Mesenchymal stem cell (in vitro differentiated cells and primary cell): Measurements from ENCODE around the gene FYN.

Experiments
- DNase-seq: peaks from one replicate; pipeline ENCODE4 v3.0.0-alpha.2; 2013
- H2AFZ ChIP-seq: one replicate; pipeline ENCODE4 v1.6.1; 2013; ENCODE audit warnings: low read depth, mild to moderate bottlenecking, control low read depth, inconsistent platforms, low read length, moderate library complexity
- H2AK5ac ChIP-seq: 2 replicates; pipeline ENCODE4 v1.6.1; 2013; ENCODE audit warnings: low read length, moderate library complexity, mild to moderate bottlenecking, inconsistent platforms; ENCODE audit not compliant: severe bottlenecking
- H2BK120ac ChIP-seq: one replicate; pipeline ENCODE4 v1.6.1; 2013; ENCODE audit warnings: low read depth, mild to moderate bottlenecking, inconsistent platforms, low read length, moderate library complexity
- H2BK12ac ChIP-seq, 2 experiments: one replicate each; pipeline ENCODE4 v1.6.1; 2013; ENCODE audit warnings: inconsistent platforms in 2 of 2, low read length in 2 of 2, mild to moderate bottlenecking in 2 of 2, moderate library complexity in 2 of 2, control low read depth in 1 of 2
- H2BK15ac ChIP-seq: one replicate; pipeline ENCODE4 v1.6.1; 2013; ENCODE audit warnings: mild to moderate bottlenecking, low read depth, inconsistent platforms; ENCODE audit not compliant: poor library complexity, severe bottlenecking
- H2BK5ac ChIP-seq: 2 replicates; pipeline ENCODE4 v1.6.1; 2013; ENCODE audit warnings: low read depth, mild to moderate bottlenecking, low read length, control low read depth, inconsistent platforms; ENCODE audit not compliant: poor library complexity, severe bottlenecking
- H3K14ac ChIP-seq, 2 experiments: one replicate each; pipeline ENCODE4 v1.6.1; 2013; ENCODE audit warnings: inconsistent platforms in 2 of 2, low read length in 2 of 2, control low read depth in 1 of 2, mild to moderate bottlenecking in 1 of 2, moderate library complexity in 1 of 2
- H3K18ac ChIP-seq, 2 experiments: one replicate each; pipeline ENCODE4 v1.6.1; 2013; ENCODE audit warnings: inconsistent platforms in 2 of 2, low read length in 2 of 2, control low read depth in 1 of 2, low read depth in 1 of 2, mild to moderate bottlenecking in 1 of 2
- H3K23ac ChIP-seq, 2 experiments: one replicate each; pipeline ENCODE4 v1.6.1; 2013; ENCODE audit warnings: inconsistent platforms in 2 of 2, low read length in 2 of 2, mild to moderate bottlenecking in 2 of 2, moderate library complexity in 2 of 2, control low read depth in 1 of 2
- H3K27ac ChIP-seq: 2 replicates; pipeline ENCODE4 v1.5.1; 2013; ENCODE audit warnings: mild to moderate bottlenecking, moderate library complexity, low read length, control low read depth, inconsistent platforms; ENCODE audit not compliant: poor library complexity, severe bottlenecking
- H3K27me3 ChIP-seq, 2 experiments: 2 replicates each; pipeline versions ENCODE4 v1.6.1 to v1.7.0; 2013; ENCODE audit warnings: low read length in 2 of 2, mild to moderate bottlenecking in 2 of 2, moderate library complexity in 2 of 2, control low read depth in 1 of 2, inconsistent platforms in 1 of 2; ENCODE audit not compliant: control insufficient read depth in 1 of 2, insufficient read depth in 1 of 2
- H3K36me3 ChIP-seq, 2 experiments: 2 replicates each; pipeline versions ENCODE4 v1.6.1 to v1.7.0; 2013; ENCODE audit warnings: low read length in 2 of 2, control low read depth in 1 of 2, inconsistent platforms in 1 of 2, low read depth in 1 of 2, mild to moderate bottlenecking in 1 of 2; ENCODE audit not compliant: insufficient read depth in 2 of 2, control insufficient read depth in 1 of 2
- H3K4ac ChIP-seq, 2 experiments: one replicate each; pipeline ENCODE4 v1.6.1; 2013; ENCODE audit warnings: inconsistent platforms in 2 of 2, low read length in 2 of 2, mild to moderate bottlenecking in 2 of 2, moderate library complexity in 2 of 2, control low read depth in 1 of 2, low read depth in 1 of 2
- H3K4me1 ChIP-seq: 2 replicates; pipeline ENCODE4 v1.6.1; 2013; ENCODE audit warnings: low read depth, low read length, control low read depth; ENCODE audit not compliant: control insufficient read depth, insufficient read depth
- H3K4me2 ChIP-seq: 2 replicates; pipeline ENCODE4 v1.6.1; 2013; ENCODE audit warnings: low read length, mild to moderate bottlenecking, inconsistent platforms; ENCODE audit not compliant: poor library complexity, severe bottlenecking
- H3K4me3 ChIP-seq, 2 experiments: 2 replicates each; pipeline versions ENCODE4 v1.5.1 to v1.7.0; 2013; ENCODE audit warnings: low read length in 2 of 2, mild to moderate bottlenecking in 2 of 2, control low read depth in 1 of 2, low read depth in 1 of 2; ENCODE audit not compliant: insufficient read depth in 1 of 2
- H3K79me1 ChIP-seq: replicated peaks from 2 replicates; pipeline ENCODE4 v1.6.1; 2013; ENCODE audit warnings: mild to moderate bottlenecking, control low read depth, low read length, inconsistent platforms; ENCODE audit not compliant: poor library complexity, severe bottlenecking
- H3K9ac ChIP-seq: 2 replicates; pipeline ENCODE4 v1.7.0; 2013; ENCODE audit warnings: mild to moderate bottlenecking, low read length, moderate library complexity
- H3K9me3 ChIP-seq: 2 replicates; pipeline ENCODE4 v1.7.0; 2013; ENCODE audit warnings: mild to moderate bottlenecking, low read length; ENCODE audit not compliant: control insufficient read depth
- H4K8ac ChIP-seq: one replicate; pipeline ENCODE4 v1.6.1; 2013; ENCODE audit warnings: inconsistent platforms, mild to moderate bottlenecking, low read length, moderate library complexity
- H4K91ac ChIP-seq: one replicate; pipeline ENCODE4 v1.6.1; 2013; ENCODE audit warnings: mild to moderate bottlenecking, low read length, inconsistent platforms
- WGBS: methylation state at CpG from one replicate; pipeline ENCODE4 v1.1.7; 2013; ENCODE audit warnings: mixed read lengths; 5-methylcytosine and 5-hydroxymethylcytosine counted together

FYN gene

DNA sequence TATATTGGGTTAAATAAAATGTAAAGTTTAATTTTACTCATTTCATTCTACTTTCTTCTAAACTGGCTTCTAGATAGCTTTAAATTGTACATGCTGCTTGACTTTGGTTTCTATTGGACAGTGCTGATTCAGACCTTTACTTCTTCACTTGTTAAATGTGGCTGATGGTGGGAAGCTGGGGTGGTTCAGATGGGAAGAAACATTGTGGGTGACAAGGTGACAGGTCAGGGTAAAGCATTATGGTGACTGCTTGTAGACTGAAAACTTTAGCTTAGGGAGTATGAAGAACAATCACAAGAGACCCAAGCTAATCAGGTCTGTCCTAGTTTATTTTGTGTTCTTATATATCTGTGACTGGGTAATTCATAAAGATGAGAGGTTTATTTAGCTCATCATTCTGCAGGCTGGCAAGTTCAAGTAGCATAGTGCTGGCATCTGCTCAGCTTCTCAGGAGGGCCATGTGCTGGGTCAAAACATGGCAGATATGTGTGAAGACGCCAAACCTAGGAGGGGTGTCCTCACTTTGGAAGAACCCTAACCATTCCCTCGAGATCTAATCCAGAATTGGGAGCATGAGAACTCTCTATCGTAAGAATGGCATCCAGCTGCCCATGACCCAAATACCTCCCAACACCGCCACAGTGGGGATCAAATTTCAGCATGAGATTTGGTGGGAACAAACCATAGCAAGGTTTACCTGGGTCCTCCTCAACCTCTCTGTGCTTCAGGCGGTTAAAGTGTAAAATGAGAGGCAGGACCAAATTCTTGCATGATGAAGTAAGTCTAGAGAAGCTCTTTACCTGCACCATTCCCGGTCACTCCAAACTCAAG is 102.8 kb downstream of the FYN start:
- Histone ChIP-seq H3K23ac (no peak overlapping the region), H3K4me1 (peaks cover 2% of the 10 kb centered on the region), H4K91ac (no peak overlapping the region), H3K36me3 (peaks cover 6 to 27% of the 10 kb centered on the region in 2 experiments), H3K14ac (no peak overlapping the region), H3K9ac (no peak overlapping the region), H3K4me3 (no peak overlapping the region), H2BK120ac (no peak overlapping the region), H3K27me3 (no peaks in the 10 kb centered on the region), H3K27ac (no peak overlapping the region), H3K18ac (no peak overlapping the region), H2BK12ac (no peak overlapping the region), H3K9me3 (no peaks in the 10 kb centered on the region), H2BK15ac (no peak overlapping the region), H3K4ac (no peak overlapping the region), H2AK5ac (no peak overlapping the region), H4K8ac (no peak overlapping the region), H2BK5ac (no peak overlapping the region), H2AFZ (no peak overlapping the region), H3K79me1 (peaks cover 9% of the 10 kb centered on the region), H3K4me2 (no peak overlapping the region)
- WGBS = 98% methylated on average over 6 of the region's 6 CpGs
- DNase-seq = no peak

DNA sequence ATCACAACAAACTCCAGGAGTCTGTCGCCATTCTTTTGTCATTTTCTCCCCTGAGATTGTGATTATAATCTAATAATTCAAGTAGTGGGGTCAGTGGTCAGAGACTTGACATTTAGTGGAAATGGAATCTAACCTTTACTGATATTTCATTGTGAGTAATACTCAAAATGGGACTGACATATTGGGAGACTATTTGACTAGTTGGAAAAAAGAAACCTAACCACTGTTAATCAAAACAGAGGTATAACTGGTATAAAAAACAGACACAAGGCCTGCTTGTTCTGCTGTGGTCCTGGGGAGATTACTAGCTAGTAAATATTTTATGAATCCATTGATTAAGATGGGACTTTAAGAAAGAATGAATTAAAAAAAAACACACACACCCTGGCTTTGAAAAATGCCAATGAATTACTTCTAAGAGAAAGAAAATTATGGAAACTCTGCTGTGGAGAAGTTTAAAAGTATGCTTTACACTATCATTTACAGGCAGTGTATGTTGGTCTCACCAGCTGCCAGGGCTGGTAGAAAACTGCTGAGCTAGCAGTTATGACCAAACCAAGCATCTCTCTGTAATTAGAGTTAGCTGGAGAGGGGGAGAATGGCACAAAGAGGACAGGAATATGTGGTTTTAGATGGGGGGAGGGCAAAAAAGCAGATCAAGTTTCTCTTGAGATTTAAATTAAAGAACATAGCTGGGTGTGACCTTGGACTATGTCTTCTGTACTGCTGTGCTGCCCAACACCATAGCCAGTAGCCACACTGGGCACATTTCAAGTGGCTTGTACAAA is 103.7 kb downstream of the FYN start:
- Histone ChIP-seq H3K4me3 (no peak overlapping the region), H3K9ac (no peak overlapping the region), H2BK5ac (no peak overlapping the region), H2BK12ac (no peak overlapping the region), H3K4me1 (peaks cover 7% of the 10 kb centered on the region), H2BK120ac (no peak overlapping the region), H3K4me2 (no peak overlapping the region), H3K36me3 (peaks cover 5 to 20% of the 10 kb centered on the region in 2 experiments), H3K4ac (no peak overlapping the region), H3K27me3 (no peaks in the 10 kb centered on the region), H4K91ac (no peak overlapping the region), H3K79me1 (peaks cover 14% of the 10 kb centered on the region), H3K27ac (no peak overlapping the region), H2AK5ac (no peak overlapping the region), H3K9me3 (no peaks in the 10 kb centered on the region), H2BK15ac (no peak overlapping the region), H3K18ac (no peak overlapping the region), H4K8ac (no peak overlapping the region), H3K14ac (no peak overlapping the region), H3K23ac (no peak overlapping the region), H2AFZ (no peak overlapping the region)
- no CpG with 5 or more reads among the region's 1 CpG for WGBS
- no peak for DNase-seq

DNA sequence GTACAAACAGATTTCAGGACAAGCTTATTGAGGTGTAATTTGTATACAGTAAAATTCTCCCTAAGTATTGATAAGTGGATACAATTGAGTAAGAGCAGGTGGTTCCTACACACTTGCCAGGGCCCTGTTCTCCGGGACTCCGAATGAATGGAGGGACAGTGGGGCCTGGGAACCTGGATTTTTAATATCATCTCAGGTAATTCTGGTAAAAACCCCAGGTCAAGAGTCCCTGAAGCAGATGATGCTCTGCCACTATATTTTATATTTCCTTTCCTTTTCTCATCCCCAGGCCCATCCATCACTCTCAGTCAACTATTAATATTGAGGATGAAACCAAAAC is 104.9 kb downstream of the FYN start:
- H3K4me2 ChIP-seq = no peak overlapping the region

DNA sequence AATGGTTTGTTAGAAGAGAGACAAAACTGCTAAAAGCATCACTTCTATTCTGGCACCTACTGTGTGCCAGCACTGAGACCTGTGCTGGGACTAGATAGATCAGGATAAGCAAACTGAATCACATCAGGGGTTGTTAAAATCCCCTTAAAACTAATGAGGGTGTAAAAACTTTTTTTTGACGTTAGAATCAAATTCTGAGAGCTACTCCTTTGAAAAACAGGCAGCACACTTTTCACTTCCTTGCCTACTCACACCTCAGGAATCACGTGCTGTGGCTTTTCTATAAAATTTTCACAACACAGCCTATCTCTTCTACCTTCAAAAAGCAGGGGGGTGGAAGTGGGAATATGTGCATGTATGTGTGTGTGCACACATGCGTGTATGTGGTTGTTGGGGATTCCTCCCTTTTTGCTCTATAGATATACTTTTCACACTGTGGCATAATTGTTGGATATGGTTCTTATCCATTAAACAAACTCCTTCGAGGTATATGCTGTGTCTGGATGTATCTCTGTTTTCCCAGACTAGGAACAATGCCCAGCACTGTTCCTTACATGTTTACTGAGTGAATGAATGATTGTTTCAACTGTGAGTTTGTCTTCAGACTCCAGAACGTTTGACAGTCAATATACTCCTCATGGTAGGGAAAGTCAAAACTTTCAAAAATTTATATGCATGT is 105.4 kb downstream of the FYN start:
- no peak overlapping the region for H2BK12ac ChIP-seq
- WGBS = 89% methylated on average over 1 of the region's 5 CpGs
- H3K9me3 ChIP-seq = no peaks in the 10 kb centered on the region
- no peak overlapping the region for H2BK120ac ChIP-seq
- no peak overlapping the region for H2AK5ac ChIP-seq
- no peak overlapping the region for H3K4me2 ChIP-seq
- H3K4ac ChIP-seq = no peak overlapping the region
- no peak overlapping the region for H3K9ac ChIP-seq
- no peak overlapping the region for H3K27ac ChIP-seq
- no peak overlapping the region for H2AFZ ChIP-seq
- H3K79me1 ChIP-seq = peaks cover 14% of the 10 kb centered on the region
- no peak overlapping the region for H2BK15ac ChIP-seq
- no peak overlapping the region for H3K18ac ChIP-seq
- peaks cover 7% of the 10 kb centered on the region for H3K4me1 ChIP-seq
- H2BK5ac ChIP-seq = no peak overlapping the region
- H3K4me3 ChIP-seq = no peak overlapping the region
- H4K91ac ChIP-seq = no peak overlapping the region
- peaks cover 5 to 20% of the 10 kb centered on the region in 2 experiments for H3K36me3 ChIP-seq
- DNase-seq = no peak
- H3K14ac ChIP-seq = no peak overlapping the region
- H4K8ac ChIP-seq = no peak overlapping the region
- no peak overlapping the region for H3K23ac ChIP-seq
- no peaks in the 10 kb centered on the region for H3K27me3 ChIP-seq

More for the DNA sequence above, 104.9 kb downstream of the FYN start:
- no peak overlapping the region for H3K4me3 ChIP-seq
- H3K27ac ChIP-seq = no peak overlapping the region
- no peak overlapping the region for H2BK12ac ChIP-seq
- H2BK15ac ChIP-seq = no peak overlapping the region
- no peak overlapping the region for H3K9ac ChIP-seq
- H3K23ac ChIP-seq = no peak overlapping the region
- no peak overlapping the region for H2BK120ac ChIP-seq
- H3K9me3 ChIP-seq = no peaks in the 10 kb centered on the region
- no peak overlapping the region for H2AFZ ChIP-seq
- 100% methylated on average over 2 of the region's 2 CpGs for WGBS
- peaks cover 5 to 20% of the 10 kb centered on the region in 2 experiments for H3K36me3 ChIP-seq
- no peak overlapping the region for H4K8ac ChIP-seq
- no peak overlapping the region for H3K14ac ChIP-seq
- no peak overlapping the region for H4K91ac ChIP-seq
- no peaks in the 10 kb centered on the region for H3K27me3 ChIP-seq
- no peak overlapping the region for H2BK5ac ChIP-seq
- H3K4ac ChIP-seq = no peak overlapping the region
- H3K79me1 ChIP-seq = peaks cover 14% of the 10 kb centered on the region
- no peak for DNase-seq
- H3K18ac ChIP-seq = no peak overlapping the region
- peaks cover 7% of the 10 kb centered on the region for H3K4me1 ChIP-seq
- no peak overlapping the region for H2AK5ac ChIP-seq
